GM23338 (cell line): ENCODE measurements around the gene VEGFD. TPM values are rescaled to one million over a fixed set of nuclear protein-coding genes. Genes with fewer than 3 reads are reported as not detected.

Experiments used
- ATAC-seq: fragments of 200-7000 bp; cut with Tn5 transposase; 3 replicates; pipeline ENCODE4 v1.9.1; 2020
- DNase-seq: peaks from one replicate; pipeline ENCODE4 v3.0.0-alpha.2; 2015; ENCODE audit warnings: low spot score
- H2AFZ ChIP-seq: fragments of 200-600 bp; sonication (generic); 2 replicates; pipeline ENCODE4 v1.8.0; 2016; ENCODE audit warnings: antibody characterized with exemption, mild to moderate bottlenecking, moderate library complexity
- H3F3A ChIP-seq: fragments of 200-600 bp; sonication (generic); replicated peaks from 2 replicates; pipeline ENCODE4 v1.8.0; 2017; ENCODE audit warnings: antibody characterized with exemption, mixed run types, low read depth
- H3K27ac ChIP-seq: fragments of 200-600 bp; sonication (generic); 2 replicates; pipeline ENCODE4 v1.6.1; 2016; ENCODE audit warnings: low read depth
- H3K27me3 ChIP-seq: fragments of 200-600 bp; sonication (generic); 2 replicates; pipeline ENCODE4 v1.8.0; 2016; ENCODE audit warnings: mild to moderate bottlenecking, mixed run types, moderate library complexity; ENCODE audit not compliant: insufficient read depth
- H3K36me3 ChIP-seq: fragments of 200-600 bp; sonication (generic); 2 replicates; pipeline ENCODE4 v1.8.0; 2016; ENCODE audit warnings: mild to moderate bottlenecking; ENCODE audit not compliant: insufficient read depth
- H3K4me1 ChIP-seq: fragments of 200-600 bp; sonication (generic); 2 replicates; pipeline ENCODE4 v1.8.0; 2016; ENCODE audit warnings: mild to moderate bottlenecking, moderate library complexity; ENCODE audit not compliant: insufficient read depth
- H3K4me2 ChIP-seq: fragments of 200-600 bp; sonication (generic); 2 replicates; pipeline ENCODE4 v1.7.1; 2017; ENCODE audit warnings: mixed run types
- H3K4me3 ChIP-seq: fragments of 200-600 bp; sonication (generic); 2 replicates; pipeline ENCODE4 v1.6.1; 2016; ENCODE audit warnings: mixed run types
- H3K79me2 ChIP-seq: fragments of 200-600 bp; sonication (generic); replicated peaks from 2 replicates; pipeline ENCODE4 v1.8.0; 2017; ENCODE audit warnings: mild to moderate bottlenecking; ENCODE audit not compliant: insufficient read depth
- H3K9me2 ChIP-seq: fragments of 200-600 bp; sonication (generic); 2 replicates; pipeline ENCODE4 v1.8.0; 2017; ENCODE audit not compliant: insufficient read depth
- H4K20me1 ChIP-seq: fragments of 200-600 bp; sonication (generic); replicated peaks from 2 replicates; pipeline ENCODE4 v1.8.0; 2017; ENCODE audit warnings: mild to moderate bottlenecking; ENCODE audit not compliant: insufficient read depth
- H3K27ac Mint-ChIP-seq: 2 replicates; pipeline ENCODE4 v1.8.0; 2020; ENCODE audit warnings: inconsistent platforms, mild to moderate bottlenecking, moderate library complexity, mixed read lengths
- H3K27me3 Mint-ChIP-seq: 3 replicates; pipeline ENCODE4 v1.8.0; 2022; ENCODE audit warnings: low read depth, mild to moderate bottlenecking, moderate library complexity, mixed read lengths, inconsistent platforms; ENCODE audit not compliant: insufficient read depth, poor library complexity
- H3K36me3 Mint-ChIP-seq: 3 replicates; pipeline ENCODE4 v1.8.0; 2021; ENCODE audit warnings: low read depth, mild to moderate bottlenecking, inconsistent platforms, moderate library complexity, mixed read lengths
- H3K4me1 Mint-ChIP-seq: 3 replicates; pipeline ENCODE4 v1.8.0; 2020; ENCODE audit warnings: mild to moderate bottlenecking, inconsistent platforms, mixed read lengths
- H3K4me3 Mint-ChIP-seq: 3 replicates; pipeline ENCODE4 v1.8.0; 2021; ENCODE audit warnings: moderate library complexity, mild to moderate bottlenecking, inconsistent platforms, mixed read lengths
- H3K9me3 Mint-ChIP-seq: 3 replicates; pipeline ENCODE4 v1.8.0; 2020; ENCODE audit warnings: moderate library complexity, mild to moderate bottlenecking, inconsistent platforms, mixed read lengths
- CREB1 ChIP-seq: fragments of 250-450 bp; sonication (Bioruptor Pico); IDR thresholded peaks from 2 replicates; pipeline ENCODE4 v1.5.0; 2020; ENCODE audit warnings: low read depth, mild to moderate bottlenecking, moderate library complexity
- CTCF ChIP-seq, 2 experiments: fragments of 200-600 bp in 1 of 2; sonication (generic) in 1 of 2; conservative IDR thresholded peaks; 2 replicates each; pipeline versions ENCODE4 v1.5.1 to v1.6.1; 2016 to 2017; ENCODE audit warnings: antibody characterized with exemption in 2 of 2, low read depth in 2 of 2, mild to moderate bottlenecking in 2 of 2, moderate library complexity in 1 of 2
- ETS1 ChIP-seq: IDR thresholded peaks from 2 replicates; pipeline ENCODE4 v1.6.1; 2016; ENCODE audit warnings: antibody characterized with exemption
- EZH2 ChIP-seq: fragments of 200-600 bp; sonication (generic); IDR thresholded peaks from one replicate; pipeline ENCODE4 v1.8.0; 2017; ENCODE audit warnings: antibody characterized with exemption, mild to moderate bottlenecking, low read depth; ENCODE audit not compliant: unreplicated experiment
- EZH2phosphoT487 ChIP-seq: fragments of 200-600 bp; sonication (generic); IDR thresholded peaks from one replicate; pipeline ENCODE4 v1.8.1; 2018; ENCODE audit warnings: antibody characterized with exemption; ENCODE audit not compliant: unreplicated experiment
- JUNB ChIP-seq: IDR thresholded peaks from one replicate; pipeline ENCODE4 v1.6.1; 2016; ENCODE audit warnings: antibody characterized with exemption; ENCODE audit not compliant: unreplicated experiment
- POLR2AphosphoS5 ChIP-seq: IDR thresholded peaks from 2 replicates; pipeline ENCODE4 v1.6.1; 2016; ENCODE audit warnings: antibody characterized with exemption, low read depth
- REST ChIP-seq: IDR thresholded peaks from one replicate; pipeline ENCODE4 v1.6.1; 2018; ENCODE audit warnings: antibody characterized with exemption; ENCODE audit not compliant: unreplicated experiment
- ZNF114 ChIP-seq: fragments of 250-450 bp; sonication (Bioruptor Pico); IDR thresholded peaks from 2 replicates; pipeline ENCODE4 v1.5.0; 2020; ENCODE audit warnings: mild to moderate bottlenecking, moderate library complexity
- ZNF331 ChIP-seq: fragments of 250-450 bp; sonication (Bioruptor Pico); IDR thresholded peaks from 2 replicates; pipeline ENCODE4 v1.5.0; 2020; ENCODE audit warnings: low read depth, mild to moderate bottlenecking, moderate library complexity
- ZNF462 ChIP-seq: fragments of 250-450 bp; sonication (Bioruptor Pico); IDR thresholded peaks from 2 replicates; pipeline ENCODE4 v1.5.0; 2020; ENCODE audit warnings: mild to moderate bottlenecking, moderate library complexity
- polyA plus RNA-seq: library from polyadenylated mRNA; unstranded; fragments of >200 nt; fragmentation: Nextera tagmentation; extraction: Ambion mirVana; gene quantifications from 2 replicates; pipeline ENCODE4 v1.2.1, GENCODE V29; 2016
- total RNA-seq: library from RNA; depleted of rRNA; stranded (reverse); fragments of >200 nt; shearing (Covaris generic); gene quantifications from 2 replicates; pipeline ENCODE4 v1.2.3, GENCODE V29; 2014

The VEGFD gene
- total and polyA plus RNA-seq, 2 experiments from 2014 or later: 0.13 TPM; not detected in 1

- Mint-ChIP-seq H3K4me3 (no peak overlapping the region), H3K4me1 (peaks cover 11% of the 10 kb centered on the region; the same call in 2 of the 3 replicates), H3K27ac (no peak overlapping the region), H3K36me3 (no peaks in the 10 kb centered on the region), H3K27me3 (no peaks in the 10 kb centered on the region), H3K9me3 (no peaks in the 10 kb centered on the region)
- H3K4me1 ChIP-seq: no peaks in the 10 kb centered on the region
- H4K20me1 ChIP-seq: no peaks in the 10 kb centered on the region
- no peaks in the 10 kb centered on the region for H3K27me3 ChIP-seq
- DNase-seq (no peak), ATAC-seq (no peak)
- H3K4me3 ChIP-seq: no peak overlapping the region
- no peaks in the 10 kb centered on the region for H3K9me2 ChIP-seq
- H3K36me3 ChIP-seq: no peaks in the 10 kb centered on the region
- no peaks in the 10 kb centered on the region for H3K79me2 ChIP-seq
- no peak for TF ChIP-seq EZH2
- TF ChIP-seq ZNF114: no peak
- no peak for TF ChIP-seq POLR2AphosphoS5
- no peak for TF ChIP-seq ZNF331 (CRISPR knock-in tag)
- no peak for TF ChIP-seq ZNF462 (CRISPR knock-in tag)
- TF ChIP-seq EZH2phosphoT487: no peak
- no peak for TF ChIP-seq ETS1
- no peak for TF ChIP-seq JUNB
- no peak for TF ChIP-seq CREB1
- no peak for TF ChIP-seq REST
- no peak for TF ChIP-seq CTCF (conservative IDR thresholded peaks at IDR 0.05; ENCODE audit: low read depth in 2 of 2)
- no peak overlapping the region for H3K4me2 ChIP-seq
- no peak overlapping the region for H3K27ac ChIP-seq
- no peaks in the 10 kb centered on the region for H3F3A ChIP-seq
- no peak overlapping the region for H2AFZ ChIP-seq
Observed at GRCh38 chrX:15298780-15299179, 85.4 kb downstream of the VEGFD start.
